Psoas muscle (tissue), 8 donors: Measurements from ENCODE around the gene CDKN2D. TPM values are rescaled to one million over a fixed set of nuclear protein-coding genes. Genes with fewer than 3 reads are reported as not detected.
"Not testable (repeated sequence)": the region's sequence is repeated elsewhere in the genome, so short reads cannot be mapped to it uniquely, and the experiment has no call there.

Experiments
- ATAC-seq, 4 donors: fragments of 200-7000 bp; cut with Tn5 transposase; one replicate each; pipeline ENCODE4 v1.9.1; 2020; ENCODE audit warnings: moderate library complexity in 3 of 4, mild to moderate bottlenecking in 2 of 4
- DNase-seq, 2 donors: peaks; one replicate each; pipeline ENCODE4 v3.0.0-alpha.2; 2020
- H3K27ac ChIP-seq: fragments of 200-600 bp; one replicate; pipeline ENCODE4 v1.8.0; 2022
- H3K27me3 ChIP-seq, 3 donors: fragments of 200-600 bp in 1 of 3; one replicate each; pipeline versions ENCODE4 v1.6.1 to v1.8.0; 2013 to 2022; ENCODE audit warnings: low read length in 2 of 3, mild to moderate bottlenecking in 2 of 3, moderate library complexity in 1 of 3; ENCODE audit not compliant: insufficient read depth in 3 of 3
- H3K36me3 ChIP-seq, 2 donors: fragments of 200-600 bp in 1 of 2; one replicate each; pipeline versions ENCODE4 v1.6.1 to v1.8.0; 2013 to 2022; ENCODE audit warnings: low read depth in 1 of 2, mild to moderate bottlenecking in 1 of 2, moderate library complexity in 1 of 2; ENCODE audit not compliant: insufficient read depth in 1 of 2
- H3K4me1 ChIP-seq: fragments of 200-600 bp; one replicate; pipeline ENCODE4 v1.8.0; 2022
- H3K4me3 ChIP-seq: fragments of 200-600 bp; one replicate; pipeline ENCODE4 v1.8.0; 2022; ENCODE audit warnings: mild to moderate bottlenecking
- H3K9me3 ChIP-seq: fragments of 200-600 bp; one replicate; pipeline ENCODE4 v1.8.0; 2022
- WGBS, 3 donors: extraction: QIAGEN DNeasy Blood & Tissue Kit; methylation state at CpG; one replicate each; pipeline versions ENCODE4 v1.1.6 to v1.1.7; 2013; 5-methylcytosine and 5-hydroxymethylcytosine counted together
- intact Hi-C, 2 donors: fragments of 100-400 bp; cut with DNase I; formaldehyde crosslinking; loops; one replicate each; pipeline versions ENCODE4 v1.11.0 to v1.14.2; 2022
- polyA plus RNA-seq, 3 donors: library from polyadenylated mRNA; stranded (reverse); fragments of 200-250 nt; gene quantifications; one replicate each; pipeline ENCODE4 v1.2.3, GENCODE V29; 2013
- total RNA-seq, 4 donors: library from RNA; stranded (reverse); fragmentation: NEBNext Ultra II Directional in 2 of 4; extraction: Animal tissue kit (Norgen Biotek cat#: 25700) in 2 of 4; gene quantifications; one replicate each; pipeline versions ENCODE4 v1.2.1 to v1.2.4, GENCODE V29; 2021 to 2023
- TF ChIP-seq, protein P1 (sequence below): fragments of 200-600 bp; IDR thresholded peaks from one replicate; pipeline ENCODE4 v1.8.0; 2022; ENCODE audit warnings: antibody characterized with exemption
- donor health status: healthy with polysubstance abuse.
- donor health status: DM: no; HTN: no; CAD: no; lungs with moderate emphysema.
- donor health status: Bipolar disorder and iron deficiency.
- donor health status: healthy.
- donor health status: DM: yes; HTN: yes; CAD: no.
- donor health status: DM: no; HTN: no; CAD: no.
- donor health status: DM: no; HTN: no; CAD: no.
- donor health status: DM: yes; HTN: yes; CAD: no.

CDKN2D gene
- total and polyA plus RNA-seq, 7 donors: 6.1 to 29.2 (median 13.1) TPM

DNA sequence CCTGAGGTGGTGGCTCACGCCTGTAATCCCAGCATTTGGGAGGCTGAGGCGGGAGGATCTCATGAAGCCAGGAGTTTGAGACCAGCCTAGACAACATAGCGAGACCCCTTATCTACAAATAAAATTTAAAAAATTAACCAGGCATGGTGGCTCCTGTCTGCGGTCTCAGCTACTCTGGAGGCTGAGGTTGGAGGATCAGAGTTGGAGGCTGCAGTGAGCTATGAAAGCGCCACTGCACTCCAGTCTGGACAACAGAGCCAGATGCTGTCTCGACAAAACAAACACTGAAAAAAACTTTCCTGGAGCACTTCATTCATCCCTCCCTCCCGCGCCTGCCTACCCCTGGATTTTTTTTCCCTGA is 25.7 kb downstream of the CDKN2D start:
- intact Hi-C loops: loop anchor here in 1 of 2 donors (5.0 kb wide), 1 partner anchor 36 kb away; no protein-coding TSS in a partner anchor
- Histone ChIP-seq H3K4me1 (peaks cover 11% of the 10 kb centered on the region), H3K4me3 (peak overlapping the region; percentile 81), H3K27ac (peak overlapping the region; percentile 85), H3K36me3 (peaks cover 0 to 29% of the 10 kb centered on the region in 2 donors), H3K9me3 (no peaks in the 10 kb centered on the region), H3K27me3 (no peaks in the 10 kb centered on the region)
- WGBS, 3 donors: 59 to 60% (median 60%) methylated on average over 8 of the region's 8 CpGs
- TF ChIP-seq, protein P1, sequence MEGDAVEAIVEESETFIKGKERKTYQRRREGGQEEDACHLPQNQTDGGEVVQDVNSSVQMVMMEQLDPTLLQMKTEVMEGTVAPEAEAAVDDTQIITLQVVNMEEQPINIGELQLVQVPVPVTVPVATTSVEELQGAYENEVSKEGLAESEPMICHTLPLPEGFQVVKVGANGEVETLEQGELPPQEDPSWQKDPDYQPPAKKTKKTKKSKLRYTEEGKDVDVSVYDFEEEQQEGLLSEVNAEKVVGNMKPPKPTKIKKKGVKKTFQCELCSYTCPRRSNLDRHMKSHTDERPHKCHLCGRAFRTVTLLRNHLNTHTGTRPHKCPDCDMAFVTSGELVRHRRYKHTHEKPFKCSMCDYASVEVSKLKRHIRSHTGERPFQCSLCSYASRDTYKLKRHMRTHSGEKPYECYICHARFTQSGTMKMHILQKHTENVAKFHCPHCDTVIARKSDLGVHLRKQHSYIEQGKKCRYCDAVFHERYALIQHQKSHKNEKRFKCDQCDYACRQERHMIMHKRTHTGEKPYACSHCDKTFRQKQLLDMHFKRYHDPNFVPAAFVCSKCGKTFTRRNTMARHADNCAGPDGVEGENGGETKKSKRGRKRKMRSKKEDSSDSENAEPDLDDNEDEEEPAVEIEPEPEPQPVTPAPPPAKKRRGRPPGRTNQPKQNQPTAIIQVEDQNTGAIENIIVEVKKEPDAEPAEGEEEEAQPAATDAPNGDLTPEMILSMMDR: no peak
- no peak for ATAC-seq
- no peak for DNase-seq

DNA sequence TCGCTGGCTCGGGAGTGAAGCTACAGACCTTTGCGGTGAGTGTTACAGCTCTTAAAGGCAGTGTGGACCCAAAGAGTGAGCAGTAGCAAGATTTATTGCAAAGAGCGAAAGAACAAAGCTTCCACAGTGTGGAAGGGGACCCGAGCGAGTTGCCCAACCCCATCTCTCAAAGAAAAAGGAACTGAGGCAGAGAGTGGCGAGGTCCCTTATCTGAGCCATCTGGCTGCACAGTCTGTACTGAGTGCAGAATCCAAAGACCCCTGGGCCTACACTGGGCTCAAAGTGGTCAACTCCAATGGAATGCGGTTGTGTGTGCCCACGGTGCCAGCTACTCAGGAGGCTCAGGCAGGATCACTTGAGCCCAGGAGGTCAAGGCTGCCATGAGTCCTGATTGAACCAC is 29.8 kb downstream of the CDKN2D start:
- H3K4me3 ChIP-seq, intact Hi-C loops, ATAC-seq, H3K9me3 ChIP-seq, H3K27ac ChIP-seq, DNase-seq, H3K27me3 ChIP-seq, H3K36me3 ChIP-seq, H3K4me1 ChIP-seq: not testable (repeated sequence)
- 71 to 79% (median 72%) methylated on average over 6 to 9 of the region's 9 CpGs for WGBS, 3 donors

DNA sequence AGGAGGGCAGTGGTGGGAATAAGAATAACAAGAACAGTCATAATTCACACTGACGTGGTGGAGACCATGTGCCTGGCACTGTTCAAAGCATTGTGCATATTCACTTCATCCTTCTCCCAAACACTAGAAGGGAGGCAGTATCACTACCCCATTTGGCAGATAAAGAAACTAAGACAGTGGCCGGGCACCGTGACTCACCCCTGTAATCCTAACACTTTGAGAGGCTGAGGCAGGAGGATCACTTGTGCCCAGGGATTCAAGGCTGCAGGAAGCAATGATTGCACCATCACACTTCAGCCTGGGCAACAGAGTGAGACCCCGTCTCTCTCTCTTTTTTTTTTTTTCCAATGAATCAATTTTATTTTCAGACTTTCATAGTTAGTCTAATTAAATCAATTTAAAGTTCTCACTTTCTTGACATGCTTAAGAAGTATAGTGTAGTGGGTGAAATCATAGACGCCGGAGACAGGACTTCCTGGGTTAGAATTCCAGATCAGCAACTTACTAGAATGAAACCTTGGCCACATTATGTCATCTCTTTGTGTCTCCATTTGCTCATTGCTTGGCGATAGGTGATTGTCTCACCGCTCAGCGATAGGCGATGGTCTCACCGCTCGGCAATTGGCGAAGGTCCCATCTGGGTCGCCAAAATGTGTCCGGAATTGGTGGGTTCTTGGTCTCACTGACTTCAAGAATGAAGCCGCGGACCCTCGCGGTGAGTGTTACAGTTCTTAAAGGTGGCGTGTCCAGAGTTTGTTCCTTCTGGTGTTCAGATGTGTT is 30.4 kb downstream of the CDKN2D start:
- Histone ChIP-seq H3K4me1 (peaks cover 5% of the 10 kb centered on the region), H3K27me3 (no peaks in the 10 kb centered on the region), H3K9me3 (no peaks in the 10 kb centered on the region), H3K27ac (no peak overlapping the region), H3K36me3 (no peaks in the 10 kb centered on the region), H3K4me3 (no peak overlapping the region)
- ATAC-seq: no peak
- intact Hi-C loops: no loop called here
- DNase-seq: no peak
- TF ChIP-seq, protein P1: no peak
- WGBS, 3 donors: 74 to 78% (median 75%) methylated on average over 20 of the region's 20 CpGs

DNA sequence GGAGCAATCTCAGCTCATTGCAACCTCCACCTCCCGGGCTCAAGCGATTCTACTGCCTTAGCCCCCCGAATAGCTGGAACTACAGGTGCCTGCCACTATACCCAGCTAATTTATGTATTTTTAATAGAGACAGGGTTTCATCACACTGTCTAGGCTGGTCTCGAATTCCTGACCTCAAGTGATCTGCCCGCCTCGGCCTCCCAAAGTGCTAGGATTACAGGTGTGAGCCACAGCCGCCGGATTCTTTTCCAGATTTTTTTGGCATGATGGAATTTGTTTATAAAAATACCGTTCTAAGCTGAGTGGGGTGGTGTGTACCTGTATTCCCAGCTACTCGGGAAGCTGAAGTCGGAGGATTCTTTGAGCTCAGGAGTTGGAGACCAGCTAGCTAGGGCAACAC is 31.1 kb downstream of the CDKN2D start:
- H3K9me3 ChIP-seq: no peaks in the 10 kb centered on the region
- no peak overlapping the region for H3K27ac ChIP-seq
- DNase-seq: no peak
- peak in 1 of 4 donors; percentile 17 for ATAC-seq
- intact Hi-C loops: no loop called here
- WGBS, 3 donors: 35 to 60% (median 37%) methylated on average over 11 of the region's 11 CpGs
- no peaks in the 10 kb centered on the region for H3K27me3 ChIP-seq
- no peak overlapping the region for H3K4me3 ChIP-seq
- H3K4me1 ChIP-seq: peaks cover 5% of the 10 kb centered on the region
- H3K36me3 ChIP-seq: no peaks in the 10 kb centered on the region
- TF ChIP-seq, protein P1: no peak

DNA sequence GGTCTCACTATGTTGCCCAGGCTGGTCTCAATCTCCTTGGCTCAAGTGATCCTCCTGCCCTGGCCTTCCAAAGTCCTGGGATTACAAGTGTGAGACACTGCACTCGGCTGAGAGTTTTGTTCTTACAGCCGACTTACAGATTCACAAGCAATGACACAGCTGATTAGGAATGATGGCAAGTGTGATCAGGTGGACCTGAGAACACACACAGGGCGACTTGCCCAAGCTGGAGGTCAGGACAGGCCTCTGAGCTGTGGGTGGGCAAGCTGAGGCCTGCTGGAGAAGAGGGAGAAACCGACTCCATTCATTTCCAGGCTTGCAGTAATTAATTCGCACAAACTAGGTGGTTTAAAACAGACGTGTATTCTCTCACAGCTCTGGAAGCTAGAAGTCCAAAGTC is 33.2 kb downstream of the CDKN2D start:
- intact Hi-C loops: no loop called here
- H3K4me1 ChIP-seq: peaks cover 5% of the 10 kb centered on the region
- TF ChIP-seq, protein P1: no peak
- H3K4me3 ChIP-seq: no peak overlapping the region
- no peak overlapping the region for H3K27ac ChIP-seq
- WGBS, 3 donors: 65 to 78% (median 69%) methylated on average over 6 of the region's 6 CpGs
- no peak for DNase-seq
- no peaks in the 10 kb centered on the region for H3K36me3 ChIP-seq
- ATAC-seq: no peak
- no peaks in the 10 kb centered on the region for H3K9me3 ChIP-seq
- no peaks in the 10 kb centered on the region for H3K27me3 ChIP-seq
